Activated CD4-positive, CD25-positive, alpha-beta regulatory T cell treated with anti-CD3 and anti-CD28 coated beads, Interleukin-2, amount 50 U/mL, for 16 hours (primary cell): ENCODE data around the gene SGCD.

ENCODE experiments used
- DNase-seq: peaks from one replicate; pipeline ENCODE4 v3.0.0-alpha.2; 2020; ENCODE audit warnings: low read depth, low spot score

Gene SGCD

DNA sequence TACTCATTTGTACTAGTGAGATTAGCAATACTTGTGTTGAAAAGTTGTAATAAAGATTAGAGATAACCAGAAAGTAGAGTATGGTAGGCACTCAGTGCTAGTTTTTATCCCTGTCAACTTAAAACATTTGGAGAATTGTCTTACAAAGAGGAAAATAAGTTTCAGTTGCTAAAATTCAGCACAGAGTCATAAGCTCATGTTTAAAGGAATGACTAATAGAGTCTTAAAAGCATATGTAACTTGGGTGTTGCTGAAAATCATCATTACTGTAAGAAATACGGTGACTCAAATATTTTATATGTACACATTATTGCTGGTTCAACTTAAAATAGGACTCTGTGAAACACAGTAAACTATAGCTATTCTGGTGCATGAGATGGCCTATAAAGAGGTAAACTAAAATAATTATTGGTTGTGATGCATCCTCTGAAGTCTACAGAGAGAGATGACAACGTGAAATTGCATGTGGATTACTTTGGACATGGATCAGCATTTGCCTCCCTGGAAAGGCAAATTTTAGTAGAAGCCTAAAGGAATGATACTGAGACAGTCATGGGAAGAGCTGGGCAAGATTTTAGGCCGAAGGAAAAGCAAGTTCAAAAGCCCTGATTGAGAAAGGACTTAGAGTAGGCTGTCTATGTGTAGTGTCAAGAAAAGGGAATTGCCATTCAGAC lies 34.6 kb downstream of the SGCD start:
- no peak for DNase-seq

DNA sequence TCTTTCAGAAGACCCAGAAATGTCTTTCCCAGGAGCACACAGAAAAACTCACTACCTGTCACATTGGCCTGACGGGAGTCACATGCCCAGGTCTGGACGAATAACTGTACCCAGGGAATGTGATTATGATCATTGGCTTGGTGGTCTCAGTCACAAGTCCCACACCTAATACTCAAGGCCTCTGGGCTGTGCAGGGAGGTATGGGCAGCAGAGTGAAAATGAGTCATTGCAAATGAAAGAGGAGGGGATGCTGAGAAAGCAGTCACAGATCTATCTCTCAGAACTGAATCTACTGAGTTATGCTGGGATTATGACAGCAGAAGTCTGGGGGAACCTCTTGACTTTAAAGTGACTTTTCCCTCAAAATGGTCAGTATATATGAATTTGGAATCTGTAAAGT lies 36.9 kb downstream of the SGCD start:
- no peak for DNase-seq

DNA sequence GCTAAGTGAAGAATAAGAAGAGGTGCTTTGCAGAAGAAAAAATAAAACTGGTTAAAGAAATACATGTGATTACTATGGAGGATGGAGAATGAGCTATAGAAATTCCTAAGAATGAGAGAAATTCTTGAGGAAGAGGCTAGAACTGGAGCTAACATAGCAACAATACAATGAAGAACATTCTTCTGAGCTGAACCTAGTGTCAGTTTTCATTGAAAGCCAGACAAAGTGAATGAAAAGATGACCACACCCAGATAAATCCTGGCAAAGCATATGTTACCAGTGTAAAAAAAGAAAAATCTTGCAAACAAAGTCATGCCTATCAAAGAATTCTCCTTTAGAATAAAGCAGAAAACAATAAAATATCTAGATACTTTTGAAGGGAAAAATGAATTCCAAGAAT lies 39.6 kb downstream of the SGCD start:
- DNase-seq: no peak

DNA sequence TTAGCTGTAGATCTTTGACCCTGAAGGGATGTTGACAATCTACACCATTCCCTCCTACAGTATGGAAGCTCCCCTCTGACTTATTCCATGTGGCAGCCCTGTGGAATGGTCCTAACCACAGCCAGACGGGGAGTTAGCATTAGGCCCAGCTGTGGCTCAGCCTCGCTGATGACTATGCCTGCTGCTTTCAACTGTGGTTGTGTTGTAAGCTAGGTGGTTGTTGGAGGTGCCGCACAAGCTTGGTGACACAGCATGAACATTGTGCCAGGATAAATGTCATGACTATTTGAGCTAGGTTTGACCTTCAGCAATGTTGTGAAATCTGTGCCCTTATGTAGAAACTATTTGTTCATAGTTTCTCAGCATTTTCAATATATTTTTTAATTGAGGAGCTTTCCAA lies 40.6 kb downstream of the SGCD start:
- no peak for DNase-seq

DNA sequence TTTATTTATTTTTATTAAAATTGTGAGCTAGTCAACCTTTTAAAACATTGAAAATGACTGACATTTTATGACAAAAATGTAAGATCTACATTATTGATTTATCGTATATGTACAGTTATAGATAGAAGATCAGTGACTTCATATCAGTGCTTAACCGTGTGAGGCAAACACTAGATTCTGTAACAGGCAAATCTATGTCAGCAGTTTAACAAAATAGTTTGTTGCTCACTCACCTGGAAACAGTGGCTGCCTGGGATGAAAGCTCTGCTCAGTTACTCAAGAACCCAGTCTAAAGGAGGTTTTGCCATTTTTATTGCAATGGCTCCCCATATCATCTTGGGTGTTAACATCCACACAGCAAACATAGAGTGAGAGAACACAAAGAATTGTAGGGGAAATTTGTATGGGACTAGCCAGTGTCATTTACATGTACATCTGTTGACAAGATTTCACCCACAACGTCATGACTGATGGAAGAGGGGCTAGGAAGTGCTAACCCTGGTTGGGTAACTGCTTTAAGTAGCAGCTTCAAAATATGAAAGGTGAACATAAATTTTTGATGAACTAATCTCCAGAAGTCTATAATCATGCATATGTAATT lies 49.0 kb downstream of the SGCD start:
- no peak for DNase-seq

DNA sequence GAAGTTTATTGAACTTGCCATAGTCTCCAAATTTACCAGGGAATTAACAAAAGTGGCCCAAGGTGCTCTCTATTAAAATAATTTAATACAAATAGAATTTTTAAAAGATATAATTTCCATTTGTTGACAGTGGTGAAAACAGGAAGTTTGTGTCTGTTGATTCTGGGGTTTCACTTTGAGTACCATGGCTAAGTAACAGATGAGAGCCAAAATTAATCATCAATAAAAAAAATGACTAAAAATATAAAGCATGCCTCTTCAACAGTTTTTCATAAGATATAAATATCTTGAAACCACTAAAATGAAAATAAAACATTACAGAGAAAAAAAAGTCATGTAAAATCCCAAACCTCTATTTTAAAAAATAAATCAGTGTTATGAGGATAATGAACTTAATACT lies 49.8 kb downstream of the SGCD start:
- DNase-seq: no peak

DNA sequence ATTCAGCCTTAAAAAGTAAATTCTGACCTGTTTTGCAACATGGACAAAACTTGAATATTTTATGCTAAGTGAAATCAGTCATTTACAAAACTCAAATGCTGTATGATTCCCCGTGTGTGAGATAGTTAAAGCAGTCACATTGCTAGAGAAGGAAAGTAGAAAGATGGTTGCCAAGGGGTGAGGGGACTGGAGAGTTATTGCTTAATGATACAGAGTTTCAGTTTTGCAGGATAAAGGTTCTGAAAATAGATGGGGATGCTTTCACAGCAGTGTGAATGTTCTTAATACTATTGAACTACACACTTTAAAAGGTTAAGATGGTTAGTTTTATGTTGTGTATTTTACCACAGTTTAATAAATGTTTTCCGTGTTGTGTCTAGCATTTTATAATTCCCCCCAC lies 51.2 kb downstream of the SGCD start:
- no peak for DNase-seq

DNA sequence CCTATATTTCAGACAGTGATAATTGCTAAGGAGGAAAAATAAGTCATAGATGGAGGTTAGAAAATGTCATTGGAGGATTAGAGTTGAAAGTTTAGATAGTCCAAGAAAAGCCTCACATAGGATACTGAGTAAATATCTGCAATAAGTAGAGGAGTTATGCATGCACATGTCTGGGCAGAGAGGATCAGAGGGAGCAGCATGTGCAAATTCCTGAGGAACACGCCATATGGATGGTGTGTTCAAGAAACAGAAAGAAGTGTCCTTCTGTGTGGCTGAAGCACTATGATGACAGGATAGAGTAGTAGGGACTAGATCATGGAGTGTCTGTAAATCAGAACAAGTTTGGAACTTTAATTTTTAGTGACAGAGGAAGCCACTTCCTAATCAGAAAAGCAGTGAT lies 52.2 kb downstream of the SGCD start:
- DNase-seq: no peak

DNA sequence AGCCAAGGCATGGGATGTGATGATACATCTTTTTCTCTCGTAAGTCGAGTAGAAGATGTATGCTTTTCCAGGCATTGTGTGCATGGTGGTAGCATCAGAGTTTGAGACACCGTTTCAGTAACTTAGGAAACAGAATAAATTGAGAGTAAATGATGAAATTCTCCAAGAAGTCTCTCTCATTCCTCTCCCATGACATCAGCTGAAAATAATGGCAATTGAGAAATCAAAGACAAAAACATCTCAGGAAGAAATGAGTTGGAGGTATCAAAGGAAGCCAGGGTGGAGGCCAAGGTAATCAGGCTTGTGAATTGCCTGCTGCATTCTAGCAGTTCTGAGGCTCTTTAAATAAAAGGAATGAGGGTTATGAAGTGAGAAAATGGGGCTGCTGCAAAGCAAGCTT lies 53.9 kb downstream of the SGCD start:
- DNase-seq: no peak

DNA sequence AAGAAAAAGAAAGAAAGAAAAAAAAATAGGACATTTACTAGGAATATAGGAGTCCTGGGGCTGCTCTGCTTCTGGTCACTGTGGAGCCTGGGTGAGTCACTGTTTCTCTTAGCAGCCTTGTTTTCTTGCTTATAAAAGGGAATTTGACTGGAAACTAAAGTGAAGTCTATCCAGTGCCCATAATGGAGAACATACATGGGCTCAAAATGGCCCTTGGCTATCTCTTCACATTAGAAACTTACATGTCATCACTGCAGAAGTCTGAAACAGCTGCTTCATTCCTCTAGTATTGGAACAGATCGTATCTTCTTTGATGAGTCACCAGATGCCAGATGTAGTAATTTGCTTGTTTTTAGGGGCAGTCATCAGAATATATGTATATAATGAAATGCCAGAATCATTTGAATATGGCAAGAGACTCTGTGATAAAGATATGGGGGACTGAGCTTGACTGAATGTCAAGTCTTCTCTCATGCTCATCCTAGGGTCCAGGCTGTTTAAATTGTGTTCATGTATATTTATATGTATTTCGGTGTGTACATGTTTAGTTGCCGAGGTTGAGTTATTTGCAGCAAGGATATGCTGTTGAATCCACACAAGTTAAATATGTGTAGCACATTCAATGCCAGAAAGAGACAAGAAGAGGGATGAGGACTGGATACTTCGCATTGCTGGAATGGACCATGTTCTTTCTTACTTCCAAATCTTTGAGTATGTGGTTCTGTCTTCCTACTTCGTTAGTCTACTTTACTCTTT lies 56.7 kb downstream of the SGCD start:
- DNase-seq: no peak

DNA sequence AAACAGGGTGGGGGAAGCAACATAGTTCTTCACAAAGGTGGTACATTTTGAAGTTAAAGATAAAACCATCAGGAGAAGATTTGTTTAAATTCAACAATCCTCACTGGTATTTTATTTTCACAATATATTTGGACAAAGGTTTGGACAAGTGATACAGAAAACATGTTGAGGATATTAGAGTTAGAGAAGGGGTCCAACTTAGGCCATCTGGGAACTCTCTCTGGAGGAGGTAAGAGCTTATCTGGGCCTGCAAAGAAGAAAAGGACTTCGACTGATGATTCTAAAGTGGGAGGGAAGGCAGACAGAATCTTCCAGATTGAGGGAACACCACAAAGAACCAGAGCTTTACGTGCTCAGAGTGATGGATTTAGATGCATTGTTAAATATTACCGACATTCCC lies 58.5 kb downstream of the SGCD start:
- no peak for DNase-seq

DNA sequence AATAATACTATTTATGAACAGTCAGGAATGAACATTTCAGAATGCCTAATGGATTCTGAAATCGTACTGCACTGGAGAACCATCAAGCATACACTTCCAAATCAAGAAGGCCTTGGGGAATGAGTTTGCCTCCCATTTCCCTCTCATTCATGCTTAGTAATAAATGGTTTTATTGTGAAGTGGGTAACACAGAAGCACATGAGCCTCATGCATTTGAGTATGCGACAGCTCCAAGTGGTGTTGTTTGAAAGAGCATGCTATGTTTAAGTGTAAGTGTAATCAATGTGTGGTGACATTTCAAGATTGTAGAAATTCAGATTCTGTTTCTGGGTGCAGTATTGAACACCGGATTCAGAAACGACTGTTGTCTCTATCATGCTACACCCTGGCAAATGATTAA lies 60.0 kb downstream of the SGCD start:
- no peak for DNase-seq

DNA sequence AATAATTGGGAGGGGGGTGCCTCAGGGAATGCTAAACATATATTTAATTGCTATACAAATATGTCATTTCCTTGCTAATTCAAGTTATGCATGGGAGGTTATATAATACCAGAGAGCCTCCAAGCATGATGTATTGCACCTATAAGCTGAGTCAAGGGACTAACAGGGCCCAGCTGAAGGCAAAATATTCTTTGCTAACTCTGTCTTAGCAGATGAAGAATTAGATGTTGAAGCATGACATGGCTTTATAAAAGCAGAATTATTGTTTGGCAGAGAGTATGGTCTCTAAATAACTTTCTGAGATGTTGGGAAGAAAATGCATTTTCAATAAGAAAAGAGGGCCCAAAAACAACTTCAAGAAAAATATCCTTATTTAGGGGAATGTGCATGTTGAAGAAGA lies 60.4 kb downstream of the SGCD start:
- no peak for DNase-seq

DNA sequence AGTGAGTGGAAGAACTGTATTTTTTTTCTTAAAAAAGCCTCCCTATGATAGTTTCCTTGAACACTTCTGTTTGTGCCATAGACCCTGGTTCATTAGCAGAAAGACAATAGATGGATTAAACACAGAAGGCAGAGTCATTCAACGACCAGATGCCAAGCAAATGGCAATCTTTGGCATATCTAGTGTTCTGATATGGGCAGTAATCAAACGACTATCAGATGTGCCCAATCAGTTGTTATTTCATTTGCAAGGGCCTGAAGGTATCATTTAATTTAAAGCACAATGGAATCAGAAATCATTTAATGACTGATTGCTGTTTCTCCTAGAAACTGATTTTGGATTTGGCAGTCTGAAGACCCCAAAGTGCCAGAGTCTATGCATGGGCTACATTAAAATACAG lies 61.3 kb downstream of the SGCD start:
- no peak for DNase-seq

DNA sequence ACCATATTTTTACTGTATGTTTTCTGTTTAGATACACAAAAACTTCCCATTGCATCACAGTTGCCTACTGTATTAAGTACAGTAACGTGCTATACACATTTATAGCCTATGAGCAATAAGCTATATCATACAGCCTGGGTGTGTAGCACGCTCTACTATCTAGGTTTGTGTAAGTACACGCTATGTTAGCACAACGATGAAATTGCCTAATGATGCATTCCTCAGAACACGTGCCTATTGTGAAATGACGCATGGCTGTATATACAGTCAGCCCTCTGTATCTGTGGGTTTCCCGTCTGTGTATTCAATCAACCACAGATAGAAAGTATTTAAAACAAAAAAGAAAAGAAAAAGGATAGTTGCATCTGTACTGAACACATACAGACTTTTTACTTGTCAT lies 64.2 kb downstream of the SGCD start:
- no peak for DNase-seq

DNA sequence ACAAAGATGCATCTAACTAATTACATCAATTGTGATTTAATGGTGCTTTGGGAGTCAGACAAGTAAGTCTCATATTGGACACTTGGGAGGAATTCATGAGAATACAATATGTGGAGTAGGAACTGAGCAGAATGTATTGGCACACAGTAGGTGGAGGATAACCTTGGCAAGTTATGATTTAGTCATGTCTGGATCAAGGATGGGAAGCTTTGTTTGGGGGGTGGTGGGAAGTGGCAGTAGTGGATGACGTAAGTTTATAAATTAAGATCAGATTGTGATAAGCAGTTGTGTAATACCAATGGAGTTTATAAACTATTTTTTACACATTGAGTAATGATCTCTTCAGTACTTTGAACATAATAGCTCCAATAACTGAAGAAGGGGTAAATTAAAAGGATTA lies 67.0 kb downstream of the SGCD start:
- no peak for DNase-seq

DNA sequence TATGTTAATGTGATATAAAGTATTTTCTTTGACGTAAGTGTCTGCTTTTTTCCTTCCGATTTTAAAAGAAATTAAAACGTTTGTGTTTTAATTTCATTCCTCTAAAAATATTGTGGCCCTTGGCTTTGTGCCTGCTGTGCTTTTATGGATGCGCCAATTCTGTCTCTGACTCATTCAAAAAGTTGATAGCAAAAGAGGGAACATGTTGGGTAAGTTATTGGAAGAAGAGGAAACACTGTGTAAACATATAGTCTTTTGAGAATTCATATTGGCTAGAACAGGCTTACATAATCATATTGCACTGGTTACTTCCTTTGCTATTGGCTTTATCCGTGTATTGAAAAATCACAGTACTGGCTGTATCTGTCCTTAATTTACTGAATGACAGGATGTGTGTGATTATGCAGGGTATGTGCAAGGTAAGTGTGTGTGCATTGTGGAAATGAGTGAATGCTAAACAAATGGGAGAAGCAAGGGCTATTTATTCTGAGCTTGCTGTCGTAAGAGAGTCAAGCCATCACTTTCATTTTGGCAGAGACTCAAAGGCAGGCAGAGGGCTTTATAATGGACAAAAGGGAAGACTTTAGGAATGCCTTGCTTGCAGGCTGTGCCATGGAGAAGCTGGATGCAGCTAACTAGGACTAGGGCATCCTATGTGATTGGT lies 67.8 kb downstream of the SGCD start:
- DNase-seq: no peak

DNA sequence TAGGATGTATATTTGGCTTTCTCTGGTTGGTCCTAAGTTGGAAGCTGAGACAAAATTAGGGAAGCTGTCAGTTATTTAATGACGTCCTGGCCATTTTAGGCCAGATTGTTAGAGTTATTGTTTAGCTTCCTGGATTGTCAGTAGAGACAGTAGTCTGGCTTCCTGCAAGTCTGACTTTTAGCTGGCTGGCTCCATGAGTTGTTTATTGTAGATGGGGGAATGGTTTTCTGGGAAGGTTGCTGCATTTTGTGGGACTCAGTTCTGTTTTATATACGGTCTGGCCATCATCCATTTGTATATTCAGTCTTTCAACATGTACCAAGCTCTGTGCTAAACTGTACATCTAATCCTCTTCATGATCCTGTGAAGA lies 68.3 kb downstream of the SGCD start:
- no peak for DNase-seq

DNA sequence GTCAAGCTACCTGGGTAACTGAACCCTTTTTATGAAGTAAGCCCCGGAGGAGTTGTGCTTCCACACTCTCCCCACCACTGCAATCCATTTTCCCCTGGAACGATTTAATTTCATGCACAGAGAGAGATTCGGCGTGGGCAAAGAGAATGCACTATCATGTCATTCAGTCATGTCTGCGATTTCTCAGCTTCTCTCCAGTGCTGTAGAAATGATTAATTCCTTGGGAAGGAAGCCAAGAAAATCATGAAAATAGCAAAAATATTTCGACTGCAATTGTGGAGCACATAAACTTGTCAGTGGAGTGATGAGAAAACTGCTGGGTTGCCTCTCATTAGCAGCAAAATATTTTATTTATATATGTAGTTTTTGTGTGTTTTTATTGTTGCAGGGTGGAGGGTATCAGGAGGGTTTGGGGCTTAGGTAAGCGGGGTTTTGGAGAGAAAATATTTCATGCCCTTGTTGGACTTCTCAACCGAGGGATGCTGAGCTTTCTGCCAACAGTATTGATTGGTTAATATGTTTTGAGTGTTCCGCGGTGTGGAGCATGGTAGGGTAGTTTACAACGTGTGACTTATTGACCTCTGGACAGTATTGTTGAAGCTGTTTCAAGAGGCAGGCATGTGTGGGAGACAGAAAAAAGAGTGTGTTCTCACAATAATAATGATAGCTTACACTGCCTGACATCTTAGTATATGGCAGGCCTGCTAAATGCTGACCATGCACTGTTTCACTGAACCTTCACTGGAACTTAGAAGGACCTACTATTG lies 69.3 kb downstream of the SGCD start:
- no peak for DNase-seq

DNA sequence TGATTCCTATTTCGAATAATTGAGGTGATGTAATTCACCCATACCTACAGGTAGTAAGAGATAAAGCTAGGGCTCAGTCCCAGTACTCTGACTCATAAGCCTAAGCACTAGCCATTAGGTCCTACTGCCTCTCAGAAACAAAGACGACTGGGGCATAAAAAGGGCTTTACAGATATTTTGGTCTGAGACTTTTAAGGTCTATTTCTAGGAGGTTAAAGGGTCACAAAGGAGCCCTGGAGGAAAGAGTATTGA lies 69.8 kb downstream of the SGCD start:
- DNase-seq: no peak

DNA sequence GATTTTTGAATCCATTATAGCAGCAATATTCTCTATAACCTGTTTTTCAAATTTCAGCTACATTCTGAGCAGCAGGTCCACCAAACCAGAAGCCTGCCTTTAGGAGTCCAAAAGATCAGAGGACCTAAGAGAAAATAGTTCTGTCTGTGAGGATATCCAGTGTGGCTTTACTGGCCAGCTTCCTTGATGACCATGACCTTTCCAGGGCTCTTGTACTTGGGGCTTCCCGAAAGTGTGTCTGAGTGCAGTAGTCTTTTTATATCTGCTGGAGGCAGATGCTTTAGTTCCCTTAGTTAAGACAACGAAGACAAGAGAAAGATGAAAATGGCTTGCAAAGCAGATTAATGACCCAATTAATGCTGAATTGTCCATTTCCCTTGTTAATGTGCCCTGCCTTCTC lies 72.4 kb downstream of the SGCD start:
- DNase-seq: no peak

DNA sequence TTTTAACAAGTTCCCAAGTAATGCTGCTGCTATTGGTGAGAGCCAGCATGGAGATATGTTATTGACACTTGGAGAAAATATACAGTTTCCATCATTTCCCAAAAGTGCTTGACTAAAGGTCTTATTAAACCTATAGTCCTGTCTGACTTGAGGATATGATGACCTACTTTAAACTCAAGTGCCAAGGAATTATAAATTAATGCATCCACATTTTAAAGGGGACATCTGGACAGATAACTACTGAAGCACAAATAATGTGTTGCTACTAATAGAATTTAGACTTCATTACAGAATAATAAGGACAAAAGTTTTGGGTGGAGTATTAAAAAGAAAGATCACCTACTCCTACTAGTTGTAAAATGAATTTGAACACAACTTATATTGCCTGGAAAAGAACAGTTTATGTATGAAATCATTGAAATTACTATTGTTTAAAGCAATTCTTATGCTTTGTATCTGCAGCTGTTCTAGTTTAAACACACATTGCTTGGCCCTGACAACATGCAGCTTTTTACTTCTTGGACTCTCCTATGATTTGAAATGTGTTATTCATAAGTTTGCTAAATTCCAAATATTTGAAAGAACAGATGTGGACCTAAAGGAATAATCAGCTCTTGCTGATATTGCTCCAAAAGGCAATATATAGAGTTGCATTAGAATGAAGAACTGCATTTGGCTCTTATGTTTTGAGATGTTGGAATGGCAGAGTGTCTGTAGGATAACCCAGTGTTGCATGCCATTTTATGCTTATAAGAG lies 73.4 kb downstream of the SGCD start:
- DNase-seq: no peak
